GM18505 (cell line): ENCODE results near the gene SLC24A3.

Experiments
- ATAC-seq: cut with Tn5 transposase; IDR thresholded peaks from one replicate; pipeline ENCODE4 v1.9.1; 2021; ENCODE audit not compliant: unreplicated experiment
- POLR2A ChIP-seq: IDR thresholded peaks from 4 replicates; pipeline ENCODE4 v1.6.1; 2011; ENCODE audit warnings: borderline replicate concordance; ENCODE audit not compliant: insufficient read depth, insufficient read length; ENCODE audit errors: extremely low read depth

Gene SLC24A3

GRCh38 chr20:19768325-19768842, 555.9 kb downstream of the SLC24A3 start:
- no peak for ATAC-seq
- TF ChIP-seq POLR2A, result no peak

DNA sequence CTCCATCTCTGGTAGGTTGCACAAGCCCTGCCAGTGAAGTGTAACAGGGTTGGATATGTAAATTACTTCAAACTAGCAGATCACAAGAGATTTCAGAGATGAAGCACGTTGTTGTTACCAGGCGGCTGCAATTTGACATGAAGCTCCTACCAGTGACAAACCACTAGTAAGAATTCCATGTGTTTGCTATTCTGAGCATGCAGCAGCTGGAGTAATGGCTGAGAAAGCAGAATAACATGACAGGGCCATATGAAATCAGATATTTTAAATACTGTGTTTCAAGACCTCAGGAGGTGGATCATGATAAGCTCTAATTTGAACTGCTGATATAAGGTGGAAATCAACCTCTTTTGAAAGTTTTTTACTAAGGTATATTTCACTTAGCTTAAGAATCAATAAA, 557.1 kb downstream of the SLC24A3 start:
- ATAC-seq, result no peak
- no peak for TF ChIP-seq POLR2A

GRCh38 chr20:19770375-19770774, 557.9 kb downstream of the SLC24A3 start:
- no peak for TF ChIP-seq POLR2A
- no peak for ATAC-seq

DNA sequence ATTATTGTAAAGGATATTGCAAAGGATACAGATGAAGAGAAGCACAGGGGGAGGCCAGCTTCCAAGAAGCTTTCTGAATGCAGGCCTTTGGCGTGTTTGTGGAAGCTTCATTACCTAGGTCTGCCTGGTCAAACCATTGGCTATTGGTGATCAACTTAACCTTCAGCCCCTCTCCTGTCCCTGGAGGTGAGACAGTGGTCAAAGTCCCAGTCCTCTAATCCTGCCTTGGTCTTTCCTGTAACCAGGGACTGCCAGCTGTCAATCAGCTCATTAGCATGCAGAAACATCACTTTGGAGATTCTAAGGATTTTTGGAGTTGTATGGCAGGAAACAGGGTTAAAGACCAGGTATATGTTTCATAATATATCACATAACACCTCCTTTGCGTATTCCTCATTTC, 558.6 kb downstream of the SLC24A3 start:
- no peak for TF ChIP-seq POLR2A
- no peak for ATAC-seq
